ENCODE measurements around the gene JPH4.
"Not testable (repeated sequence)": the region's sequence is repeated elsewhere in the genome, so short reads cannot be mapped to it uniquely, and the experiment has no call there.

Gene JPH4

GRCh38 chr14:23544511-23545447 is 33.8 kb downstream of the JPH4 start:
- DNase-seq: no peak

DNA sequence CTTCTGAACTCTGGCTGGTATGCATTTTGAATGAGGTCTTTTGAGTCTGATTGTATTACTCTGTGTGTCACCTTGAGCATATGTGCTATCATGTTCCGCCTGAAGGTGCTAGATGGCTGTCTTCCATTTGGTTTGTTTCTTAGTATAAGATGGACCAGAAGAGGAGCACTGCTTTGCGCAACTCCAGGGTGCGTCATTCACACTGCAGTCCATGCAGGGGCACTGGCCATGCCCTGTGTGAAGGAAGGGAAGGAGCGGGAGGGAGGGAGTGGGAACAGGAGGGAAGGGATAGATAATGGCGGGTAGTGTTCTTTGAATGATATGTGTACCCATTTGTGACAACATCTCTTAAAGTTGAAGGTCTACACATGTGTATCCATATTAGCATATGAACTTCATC is 35.2 kb downstream of the JPH4 start:
- no peak for DNase-seq

DNA sequence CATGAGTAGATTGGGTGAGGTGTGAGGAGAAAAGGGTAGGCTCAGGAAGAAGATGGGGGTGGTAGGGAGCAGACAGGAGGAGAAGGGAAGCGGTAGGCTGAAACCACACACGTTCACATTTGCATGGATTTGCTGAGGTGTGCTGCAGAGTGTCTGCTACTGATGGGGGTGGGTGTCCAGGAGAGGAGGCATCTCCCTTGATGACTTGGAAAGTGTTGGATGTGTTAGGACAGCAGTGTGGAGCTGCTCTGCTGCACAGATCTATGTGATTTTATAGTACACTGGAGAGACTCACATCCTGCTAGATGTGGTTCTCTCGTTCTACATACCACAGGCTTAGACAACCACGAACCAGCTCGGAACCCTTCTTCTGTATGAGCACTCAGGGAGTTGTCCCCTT is 36.3 kb downstream of the JPH4 start:
- DNase-seq: no peak

DNA sequence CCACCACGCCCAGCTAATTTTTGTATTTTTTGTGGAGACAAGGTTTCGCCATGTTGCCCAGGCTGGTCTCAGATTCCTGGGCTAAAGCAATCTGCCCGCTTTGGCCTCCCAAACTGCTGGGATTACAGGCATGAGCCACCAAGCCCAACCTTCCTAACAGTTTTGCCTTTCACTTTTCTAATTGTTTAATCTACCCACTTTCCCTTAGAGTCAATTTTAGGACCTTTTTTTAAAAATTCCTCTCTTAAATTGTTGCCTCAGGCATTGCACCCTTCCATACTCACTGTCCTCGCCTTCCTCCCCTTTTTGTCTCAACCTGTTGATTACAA is 38.5 kb downstream of the JPH4 start:
- DNase-seq: no peak

- peak; percentile 66 for DNase-seq
These were observed 39.1 kb downstream of the JPH4 start for GRCh38 chr14:23539248-23540140.

DNA sequence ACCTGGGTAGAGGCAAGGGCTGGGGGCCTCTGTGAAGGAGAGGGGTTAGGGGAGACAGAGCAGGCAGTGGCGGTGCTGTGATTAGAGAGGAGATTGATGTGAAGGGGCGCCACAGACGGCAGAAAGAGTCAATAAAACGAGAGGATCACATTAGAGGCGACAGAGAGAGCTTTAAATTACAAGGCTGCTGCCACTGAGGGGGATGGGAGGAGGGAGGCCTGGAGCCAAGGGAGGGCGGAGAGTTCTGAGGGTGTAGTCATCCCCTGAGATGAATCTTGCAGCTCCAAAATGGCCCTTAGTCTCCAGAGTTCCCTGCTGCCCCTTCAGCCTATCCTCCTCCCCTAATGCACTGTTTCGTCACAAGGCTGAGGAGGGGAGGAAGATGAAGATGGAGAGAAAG is 39.8 kb downstream of the JPH4 start:
- no peak for DNase-seq

DNA sequence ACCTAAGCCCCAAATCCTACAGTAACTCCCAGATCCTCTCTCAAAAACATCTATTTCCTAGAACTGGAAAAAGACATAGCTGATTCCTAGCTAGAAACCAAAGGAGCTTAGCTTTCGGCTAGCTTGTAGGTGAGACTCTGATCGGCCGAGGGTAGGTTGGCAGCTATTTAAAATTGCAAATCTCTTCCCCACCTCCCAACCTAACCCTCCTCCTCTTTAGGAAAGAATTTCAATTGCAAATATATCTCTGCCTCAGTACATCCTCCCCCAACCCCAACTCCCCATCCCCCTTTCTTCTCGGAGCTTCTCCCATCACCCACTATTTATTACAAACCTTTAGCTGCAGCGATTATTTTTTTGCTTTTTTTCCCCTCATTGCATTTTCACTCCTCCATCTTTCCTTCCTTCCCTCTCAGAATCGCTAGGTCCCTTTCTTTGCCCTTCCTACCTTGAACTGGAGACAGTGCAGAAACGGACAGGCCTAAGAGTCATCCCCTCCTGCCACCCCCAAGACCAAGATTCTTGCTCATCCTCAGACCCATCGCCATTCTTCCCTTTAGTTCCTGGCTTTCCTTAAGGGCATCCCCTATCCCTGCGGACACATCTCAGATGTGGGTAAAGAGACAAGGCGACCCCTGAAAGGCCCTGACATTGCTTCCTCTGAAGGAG is 40.4 kb downstream of the JPH4 start:
- DNase-seq: no peak

DNA sequence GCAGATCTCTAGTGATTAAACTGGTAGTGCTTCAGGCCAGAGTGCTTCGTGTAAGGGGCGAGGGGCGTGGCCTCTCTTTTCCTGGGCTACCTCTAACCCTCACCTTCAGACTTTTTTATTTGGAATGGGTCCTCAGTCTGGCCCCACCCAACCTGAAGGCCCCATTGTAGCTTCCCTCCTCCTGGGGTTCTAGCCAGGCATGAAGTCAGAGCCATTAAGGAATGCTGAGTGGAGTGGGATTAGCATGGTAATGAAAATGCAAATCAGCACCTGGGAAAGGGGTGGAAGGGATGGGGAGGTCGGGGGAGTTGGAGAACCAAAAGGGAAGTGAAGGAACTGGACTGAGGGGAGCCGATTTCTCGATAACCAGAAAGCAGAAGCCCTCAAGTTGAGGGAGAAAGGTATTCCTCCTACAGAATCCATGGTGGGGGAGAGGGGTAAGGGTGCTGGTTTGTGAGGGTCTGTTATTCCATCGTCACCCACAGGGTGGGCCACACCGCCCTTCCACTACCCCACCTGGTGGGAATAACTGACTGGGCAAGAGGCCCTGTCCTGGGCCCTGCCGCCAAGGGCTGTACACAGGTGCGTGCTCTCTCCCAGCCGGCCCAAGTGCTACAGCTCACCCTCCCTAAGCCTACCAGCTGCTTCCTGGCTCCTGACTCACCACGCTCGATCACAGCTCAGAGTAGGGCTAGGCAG is 41.1 kb downstream of the JPH4 start:
- no peak for DNase-seq

GRCh38 chr14:23536906-23537305 is 41.7 kb downstream of the JPH4 start:
- DNase-seq: not testable (repeated sequence)

DNA sequence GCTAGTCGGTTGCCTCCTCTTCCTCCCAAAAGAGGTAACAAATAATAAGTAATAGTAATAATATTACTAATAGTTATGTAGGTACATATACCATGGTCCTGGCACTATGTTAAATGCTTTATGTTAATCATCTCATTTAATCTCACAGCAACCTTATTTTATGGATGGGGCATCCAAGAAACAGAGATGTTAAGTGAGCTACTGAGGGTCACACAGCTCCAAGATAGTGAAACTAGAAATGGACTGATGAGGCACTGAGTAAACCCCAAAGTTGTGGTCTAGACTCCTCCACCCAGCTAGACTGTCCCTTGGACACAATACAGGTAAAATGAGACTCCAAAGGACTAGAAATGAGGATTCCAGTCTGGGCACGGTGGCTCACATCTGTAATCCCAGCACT is 42.1 kb downstream of the JPH4 start:
- DNase-seq: no peak

DNA sequence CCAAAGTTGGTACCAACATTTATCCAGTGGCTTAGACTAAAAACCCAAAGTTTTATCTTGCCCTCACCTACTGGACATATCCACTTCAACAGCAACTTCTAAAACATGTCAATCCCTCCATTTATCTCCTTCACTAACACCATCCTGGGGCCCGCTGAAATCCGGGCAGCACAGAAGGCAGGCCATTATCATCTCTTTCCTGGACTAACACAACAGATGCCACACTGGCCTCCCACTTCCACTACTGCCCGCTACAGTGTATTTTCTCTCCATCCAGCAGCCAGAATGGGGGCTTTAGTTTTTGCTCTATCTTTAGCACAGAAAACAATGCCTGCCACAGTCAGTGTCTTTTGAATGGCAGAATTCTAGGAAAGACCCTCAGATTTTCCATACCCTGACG is 42.6 kb downstream of the JPH4 start:
- DNase-seq: no peak

- DNase-seq: no peak
These were observed 44.7 kb downstream of the JPH4 start for GRCh38 chr14:23533652-23534435.

GRCh38 chr14:23532658-23533057 is 45.9 kb downstream of the JPH4 start:
- no peak for DNase-seq

DNA sequence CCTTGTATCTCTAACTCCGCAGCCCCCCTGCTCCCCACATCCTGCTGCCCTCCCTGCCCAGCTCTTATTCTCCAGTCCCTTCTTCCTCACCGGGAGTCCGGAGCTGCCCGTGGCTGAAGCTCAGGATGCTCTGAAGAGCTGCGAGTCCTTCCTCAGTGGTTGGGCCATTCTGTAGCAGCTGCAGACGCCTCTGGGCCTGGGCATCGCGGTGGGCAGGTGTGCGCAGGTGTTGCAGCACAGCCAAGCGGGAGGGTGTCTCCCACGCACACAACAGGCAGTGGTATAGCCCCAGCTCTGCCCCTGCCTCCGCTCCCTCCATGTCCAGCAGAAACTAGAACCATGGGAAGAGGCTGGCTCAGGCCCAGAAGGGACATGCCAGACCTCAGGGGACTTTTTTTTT is 47.2 kb downstream of the JPH4 start:
- no peak for DNase-seq

DNA sequence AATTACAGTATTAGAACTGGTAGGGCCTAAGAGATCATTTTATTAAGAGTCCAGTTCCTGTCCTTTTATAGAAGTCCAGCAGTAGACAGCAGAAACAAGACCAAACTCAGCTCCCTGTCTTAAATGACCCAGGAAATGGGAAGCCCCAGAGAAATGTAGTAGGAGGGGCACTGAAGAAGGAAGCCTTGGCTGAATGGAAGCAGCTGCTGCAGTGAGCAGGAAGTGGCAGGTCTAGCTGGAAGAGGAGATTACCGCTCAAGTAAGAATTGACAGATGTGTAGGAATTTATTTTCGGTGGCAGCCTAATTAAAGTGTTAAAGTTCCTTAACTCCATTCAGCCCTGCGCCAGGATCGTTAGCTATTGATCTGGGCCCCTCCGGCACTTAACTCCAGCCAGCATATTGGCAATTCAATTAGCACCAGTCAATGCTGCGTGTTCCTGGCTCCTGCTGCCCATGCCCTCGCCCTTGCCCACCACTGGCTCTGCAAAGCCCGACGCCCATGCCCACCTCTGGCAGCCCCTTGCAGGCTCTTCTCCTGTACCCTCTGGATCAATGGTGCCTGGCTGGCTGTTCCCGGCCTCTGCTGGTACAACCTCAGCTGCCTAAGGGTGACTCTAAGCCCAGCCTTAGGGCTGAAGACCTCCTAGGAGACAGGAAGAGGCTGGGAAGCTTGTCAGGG is 48.1 kb downstream of the JPH4 start:
- DNase-seq: peak; percentile 26

- no peak for DNase-seq
These were observed 49.6 kb downstream of the JPH4 start for GRCh38 chr14:23529016-23529415.

- DNase-seq: no peak
These were observed 50.0 kb downstream of the JPH4 start for GRCh38 chr14:23528555-23528954.

DNA sequence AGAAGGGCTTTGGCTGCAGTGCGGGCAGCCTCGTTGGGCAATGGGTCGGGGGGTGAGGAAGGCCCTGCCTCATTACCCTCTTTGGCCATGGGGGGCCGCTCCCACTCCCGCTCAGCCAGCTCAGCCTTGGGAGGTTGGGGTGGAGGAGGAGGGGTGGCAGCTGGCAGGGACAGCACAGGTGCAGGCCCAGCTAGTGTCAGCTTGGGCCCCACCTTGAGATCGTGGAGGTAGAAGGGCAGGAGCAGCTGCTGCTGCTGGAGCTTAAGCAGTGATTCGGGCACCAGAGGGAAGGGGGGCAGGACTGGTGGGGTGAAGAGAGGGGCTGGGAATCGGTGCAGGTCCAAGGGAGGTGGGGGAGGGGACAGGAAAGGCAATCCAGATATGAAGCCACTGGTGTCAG is 53.0 kb downstream of the JPH4 start:
- DNase-seq: no peak

GRCh38 chr14:23524954-23525353 is 53.6 kb downstream of the JPH4 start:
- no peak for DNase-seq

DNA sequence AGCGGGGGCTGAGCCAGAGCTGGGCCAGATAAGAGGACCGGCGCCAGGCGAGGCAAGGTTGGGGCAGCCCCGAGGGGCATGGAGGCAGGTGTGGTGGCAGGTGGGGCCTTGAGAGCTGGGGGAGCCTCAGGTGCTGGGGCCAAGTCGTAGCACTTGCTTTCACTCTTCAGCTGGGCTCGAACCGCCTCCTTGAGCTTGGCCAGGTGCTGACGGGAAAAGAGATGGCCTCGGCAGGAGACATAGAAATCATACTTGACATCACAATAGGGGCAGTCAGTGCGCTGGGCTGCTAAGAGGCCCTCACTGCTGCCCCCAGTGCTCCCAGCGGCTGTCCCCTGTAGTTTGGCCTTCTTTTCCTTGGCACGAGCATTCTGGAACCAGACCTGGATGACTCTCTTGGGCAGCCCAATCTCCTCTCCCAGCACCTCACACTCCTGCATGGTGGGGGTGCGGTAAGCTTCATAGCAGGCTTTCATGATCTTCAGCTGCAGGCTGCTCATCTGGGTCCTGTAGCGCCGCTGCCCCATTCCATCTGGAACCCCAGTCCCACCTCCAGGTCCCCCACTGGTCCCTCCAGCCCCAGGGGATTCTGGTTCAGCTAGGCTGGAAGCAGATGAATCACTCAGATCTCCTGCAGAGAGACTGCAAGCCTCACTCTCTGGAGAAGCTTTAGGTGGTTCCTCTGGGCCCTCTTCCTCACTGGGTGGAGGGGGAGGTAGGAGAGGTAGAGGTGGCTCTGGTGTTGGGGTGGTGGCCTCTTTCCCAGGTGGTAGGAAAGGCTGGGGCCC is 55.2 kb downstream of the JPH4 start:
- DNase-seq: no peak

All from suppressor macrophage treated with lipopolysaccharide for 4 hours (primary cell).